ENCODE measurements around the gene LRRC74A. TPM values are rescaled to one million over a fixed set of nuclear protein-coding genes. Genes with fewer than 3 reads are reported as not detected.

LRRC74A gene
- total and polyA plus RNA-seq, 2 donors (not counting 3 experiments of a cell fraction or from before 2014, with no cell fraction given) = not detected

DNA sequence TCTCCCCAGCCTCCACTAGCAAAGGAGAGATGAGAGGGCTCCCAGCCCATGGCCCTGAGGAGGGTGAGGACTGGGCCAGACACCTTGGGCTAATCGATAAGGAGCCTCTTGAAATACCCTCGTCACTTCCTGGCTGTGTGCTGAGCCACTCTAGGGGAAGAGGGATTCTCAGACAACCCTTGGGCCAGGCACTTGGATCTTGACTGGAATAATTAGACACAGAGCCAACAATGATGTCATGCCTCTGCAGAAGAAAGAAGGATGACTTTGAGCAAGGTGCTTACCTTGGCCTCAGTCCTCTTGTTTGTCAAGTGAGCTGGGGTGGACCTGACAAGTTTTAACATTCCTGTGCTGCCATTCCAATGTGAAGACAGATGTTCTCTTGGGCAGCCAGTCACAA, 83.1 kb downstream of the LRRC74A start:
- Histone ChIP-seq H3K4me2 (ENCODE audit: insufficient read depth, low read length) (no peak overlapping the region), H2AFZ (ENCODE audit: low read depth, low read length) (no peak overlapping the region), H3K4me3 (replicated peaks in 1 of 3; ENCODE audit: insufficient read depth in 1 of 3, low read depth in 1 of 3, low read length in 3 of 3) (no peak overlapping the region), H3K9ac (replicated peaks; ENCODE audit: extremely low read depth, insufficient read depth, low read length) (no peak overlapping the region), H3K4me1 (ENCODE audit: control insufficient read depth, extremely low read depth, insufficient read depth, low read length) (peaks cover 14% of the 10 kb centered on the region), H3K9me1 (replicated peaks; ENCODE audit: control insufficient read depth, extremely low read depth, insufficient read depth, low read length) (no peaks in the 10 kb centered on the region), H3K36me3 (ENCODE audit: control insufficient read depth in 2 of 2, extremely low read depth in 1 of 2, insufficient read depth in 2 of 2, low read length in 2 of 2) (no peaks in the 10 kb centered on the region), H4K20me1 (replicated peaks; ENCODE audit: control insufficient read depth, extremely low read depth, insufficient read depth, low read length) (no peaks in the 10 kb centered on the region), H3K79me2 (ENCODE audit: control insufficient read depth, insufficient read depth, low read length) (no peaks in the 10 kb centered on the region), H3K27ac (ENCODE audit: insufficient read depth, low read depth, low read length) (no peak overlapping the region), H3K27me3 (ENCODE audit: control insufficient read depth in 2 of 2, insufficient read depth in 2 of 2, low read length in 2 of 2) (no peaks in the 10 kb centered on the region), H3K9me3 (replicated peaks; ENCODE audit: control insufficient read depth, insufficient read depth, low read length) (no peaks in the 10 kb centered on the region)
- intact Hi-C loops (cut with micrococcal nuclease) = no loop called here
- TF ChIP-seq FOS (IDR thresholded peaks at IDR 0.05; ENCODE audit: borderline replicate concordance, insufficient read depth, low read length) (no peak), CTCF (IDR thresholded peaks at IDR 0.05; ENCODE audit: extremely low read depth in 1 of 2, insufficient read depth in 1 of 2, low read depth in 1 of 2, low read length in 2 of 2) (no peak), EZH2 (IDR thresholded peaks at IDR 0.05; ENCODE audit: borderline replicate concordance, low read depth, low read length, severe bottlenecking) (no peak), MYC (IDR thresholded peaks at IDR 0.05; ENCODE audit: low read depth, low read length) (no peak), JUN (IDR thresholded peaks at IDR 0.05; ENCODE audit: borderline replicate concordance, insufficient read depth, insufficient read length, low read depth) (no peak), POLR2AphosphoS5 (IDR thresholded peaks at IDR 0.05; ENCODE audit: insufficient read depth, low read depth, low read length) (no peak), POLR2A (IDR thresholded peaks at IDR 0.05; ENCODE audit: low read depth, low read length) (no peak), GATA2 (IDR thresholded peaks at IDR 0.05; ENCODE audit: insufficient read depth, insufficient read length, low read depth, low read length) (no peak)
- TF ChIP-seq, protein P1, sequence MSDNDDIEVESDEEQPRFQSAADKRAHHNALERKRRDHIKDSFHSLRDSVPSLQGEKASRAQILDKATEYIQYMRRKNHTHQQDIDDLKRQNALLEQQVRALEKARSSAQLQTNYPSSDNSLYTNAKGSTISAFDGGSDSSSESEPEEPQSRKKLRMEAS (IDR thresholded peaks at IDR 0.05; ENCODE audit: insufficient read depth, insufficient read length) = no peak
- CTCF ChIA-PET = interaction anchor here (2.6 to 6.2 kb wide), 2 partner anchors 33 to 158 kb away, joined by 10 to 209 read pairs; no protein-coding TSS in a partner anchor
- DNase-seq (ENCODE audit: low read depth, low spot score) (no peak), FAIRE-seq (no peak)
- dilution Hi-C loops (cut with MboI; ENCODE audit: extremely low pct_ligation_motif_present, low sequenced_read_pairs) = no loop called here
- POLR2A ChIA-PET = no interaction called here
- BruUV-seq (replicated peaks) = no TSS peak

All from endothelial cell of umbilical vein (primary cell).